ENCODE data around the gene PPP1R16B. TPM values are rescaled to one million over a fixed set of nuclear protein-coding genes. Genes with fewer than 3 reads are reported as not detected.

The PPP1R16B gene
- total and polyA plus RNA-seq, 2 of the 8 experiments (the other 6 are each of a cell fraction or from before 2014, with no cell fraction given), result 2.6 to 8.9 TPM

- TF ChIP-seq CTCF (IDR thresholded peaks at IDR 0.05; ENCODE audit: control extremely low read depth in 1 of 3, insufficient read depth in 1 of 3, low read depth in 1 of 3, low read length in 3 of 3), result no peak
- TF ChIP-seq CHD2 (IDR thresholded peaks at IDR 0.05; ENCODE audit: low read length), result no peak
- no peak for TF ChIP-seq BRCA1 (IDR thresholded peaks at IDR 0.05; ENCODE audit: low read depth, low read length)
Measured at GRCh38 chr20:38762174-38762573, 43.3 kb upstream of the PPP1R16B start (continued).
